ENCODE results near the gene SLC25A23. TPM values are rescaled to one million over a fixed set of nuclear protein-coding genes. Genes with fewer than 3 reads are reported as not detected.

The SLC25A23 gene
- total RNA-seq, 1 experiment from 2014 or later: 42.9 TPM

DNA sequence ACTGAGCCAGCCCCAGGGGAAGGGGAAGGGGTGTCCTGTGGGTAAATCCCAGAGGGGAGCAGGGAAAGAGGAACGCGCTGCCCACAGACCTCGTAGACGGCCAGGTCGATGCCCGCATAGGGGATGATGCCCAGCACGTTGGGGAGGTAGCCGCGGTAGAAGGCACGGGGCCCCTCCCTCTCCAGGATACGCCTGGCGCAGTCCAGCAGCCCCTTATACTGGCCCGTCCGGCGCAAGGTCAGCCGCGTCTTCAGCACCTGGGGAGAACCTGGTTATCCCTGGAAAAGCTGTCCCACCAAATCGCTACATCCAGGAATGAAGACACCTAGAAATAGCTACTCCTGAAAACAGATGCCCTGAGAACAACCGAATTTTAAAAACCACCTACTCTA lies 7.4 kb downstream of the SLC25A23 start:
- Histone ChIP-seq H2AFZ (ENCODE audit: low read length) (no peak overlapping the region), H3K56ac (ENCODE audit: insufficient read length, low read depth, low read length) (no peak overlapping the region), H2BK120ac (ENCODE audit: low read depth, low read length, poor library complexity, severe bottlenecking) (no peak overlapping the region), H3K9me3 (ENCODE audit: control insufficient read depth, low read depth, low read length) (peaks cover 8% of the 10 kb centered on the region), H3K4me2 (ENCODE audit: insufficient read depth, insufficient read length, low read length) (no peak overlapping the region), H4K5ac (ENCODE audit: insufficient read length, low read depth, low read length) (no peak overlapping the region), H3T11ph (ENCODE audit: low read length) (no peak overlapping the region), H3K27me3 (ENCODE audit: insufficient read depth, low read length) (no peaks in the 10 kb centered on the region), H3K79me2 (ENCODE audit: insufficient read depth, low read length) (no peaks in the 10 kb centered on the region), H4K20me1 (ENCODE audit: control insufficient read depth, insufficient read depth, insufficient read length) (no peaks in the 10 kb centered on the region), H3K18ac (ENCODE audit: insufficient read length, low read depth, low read length) (no peak overlapping the region), H3K23ac (ENCODE audit: insufficient read length, low read depth, low read length) (no peak overlapping the region), H4K91ac (ENCODE audit: insufficient read length, low read depth, low read length) (no peak overlapping the region), H2BK12ac (ENCODE audit: insufficient read length, low read depth, low read length) (no peak overlapping the region), H3K14ac (ENCODE audit: insufficient read depth, low read length) (no peak overlapping the region), H2BK5ac (ENCODE audit: insufficient read length, low read length) (no peak overlapping the region), H3K23me2 (ENCODE audit: insufficient read length, low read depth, low read length, poor library complexity, severe bottlenecking) (no peaks in the 10 kb centered on the region), H4K8ac (replicated peaks; ENCODE audit: insufficient read length, low read depth, low read length) (no peak overlapping the region), H2AK5ac (ENCODE audit: insufficient read length, low read length) (no peak overlapping the region), H2BK15ac (ENCODE audit: low read depth, low read length) (no peak overlapping the region), H3K9ac (ENCODE audit: extremely low read depth, insufficient read length, low read length) (no peak overlapping the region), H3K4ac (ENCODE audit: low read depth, low read length) (no peak overlapping the region), H3K4me1 (ENCODE audit: insufficient read depth, low read length) (no peaks in the 10 kb centered on the region), H2BK20ac (ENCODE audit: low read depth, low read length, poor library complexity, severe bottlenecking) (no peak overlapping the region), H3K27ac (ENCODE audit: insufficient read length, low read depth, low read length) (no peak overlapping the region), H3K79me1 (ENCODE audit: insufficient read depth, low read depth, low read length, poor library complexity, severe bottlenecking) (no peaks in the 10 kb centered on the region)
- H3K4me1 Mint-ChIP-seq: no peaks in the 10 kb centered on the region
- no CpG with 5 or more reads among the region's 19 CpGs for WGBS (ENCODE audit: extremely low coverage, insufficient read length, low lambda C conversion rate)
- peaks cover 31 to 53% (median 48%) of the 10 kb centered on the region in 3 experiments for H3K36me3 Mint-ChIP-seq (ENCODE audit: insufficient read depth in 1 of 3, low read depth in 3 of 3)
- no peak overlapping the region for H3K4me3 Mint-ChIP-seq
- H3K27me3 Mint-ChIP-seq (ENCODE audit: low read depth): no peaks in the 10 kb centered on the region
- no peak overlapping the region for H3K27ac Mint-ChIP-seq
- DNase-seq: no peak
- TF ChIP-seq, protein P1, sequence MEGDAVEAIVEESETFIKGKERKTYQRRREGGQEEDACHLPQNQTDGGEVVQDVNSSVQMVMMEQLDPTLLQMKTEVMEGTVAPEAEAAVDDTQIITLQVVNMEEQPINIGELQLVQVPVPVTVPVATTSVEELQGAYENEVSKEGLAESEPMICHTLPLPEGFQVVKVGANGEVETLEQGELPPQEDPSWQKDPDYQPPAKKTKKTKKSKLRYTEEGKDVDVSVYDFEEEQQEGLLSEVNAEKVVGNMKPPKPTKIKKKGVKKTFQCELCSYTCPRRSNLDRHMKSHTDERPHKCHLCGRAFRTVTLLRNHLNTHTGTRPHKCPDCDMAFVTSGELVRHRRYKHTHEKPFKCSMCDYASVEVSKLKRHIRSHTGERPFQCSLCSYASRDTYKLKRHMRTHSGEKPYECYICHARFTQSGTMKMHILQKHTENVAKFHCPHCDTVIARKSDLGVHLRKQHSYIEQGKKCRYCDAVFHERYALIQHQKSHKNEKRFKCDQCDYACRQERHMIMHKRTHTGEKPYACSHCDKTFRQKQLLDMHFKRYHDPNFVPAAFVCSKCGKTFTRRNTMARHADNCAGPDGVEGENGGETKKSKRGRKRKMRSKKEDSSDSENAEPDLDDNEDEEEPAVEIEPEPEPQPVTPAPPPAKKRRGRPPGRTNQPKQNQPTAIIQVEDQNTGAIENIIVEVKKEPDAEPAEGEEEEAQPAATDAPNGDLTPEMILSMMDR (conservative IDR thresholded peaks at IDR 0.05): no peak
- peaks cover 6 to 7% of the 10 kb centered on the region in 2 experiments; a peak in 4 of 5 replicates for H3K9me3 Mint-ChIP-seq

All from H9 (cell line).